Keratinocyte (primary cell): ENCODE results near the gene C3orf70.

Experiments used
- CTCF ChIP-seq, 3 experiments: IDR thresholded peaks in 1 of 3; conservative IDR thresholded peaks in 1 of 3; optimal IDR thresholded peaks in 1 of 3; 2 replicates in 2 of 3; 3 replicates in 1 of 3; pipeline versions ENCODE3 to v1.5.1; 2011; ENCODE audit warnings: low read length in 3 of 3, mild to moderate bottlenecking in 3 of 3, moderate library complexity in 2 of 3, control low read depth in 1 of 3, inconsistent platforms in 1 of 3; ENCODE audit not compliant: insufficient read depth in 2 of 3; ENCODE audit errors: extremely low read depth in 1 of 3
- EZH2 ChIP-seq: IDR thresholded peaks from one replicate; pipeline ENCODE4 v1.6.1; 2012; ENCODE audit warnings: inconsistent platforms, mild to moderate bottlenecking, low read length, moderate library complexity

GRCh38 chr3:185149591-185149990 lies 3.3 kb downstream of the C3orf70 start:
- no peak for TF ChIP-seq CTCF (optimal IDR thresholded peaks at IDR 0.05 in 1 of 3, IDR thresholded peaks at IDR 0.05 in 1 of 3, conservative IDR thresholded peaks at IDR 0.05 in 1 of 3; ENCODE audit: extremely low read depth in 1 of 3, insufficient read depth in 2 of 3, low read length in 3 of 3)
- no peak for TF ChIP-seq EZH2
